GM18867 (cell line): ENCODE data around the gene CARHSP1.
"Not testable (repeated sequence)": the region's sequence is repeated elsewhere in the genome, so short reads cannot be mapped to it uniquely, and the experiment has no call there.

ENCODE experiments used
- ATAC-seq: cut with Tn5 transposase; IDR thresholded peaks from one replicate; pipeline ENCODE4 v1.9.1; 2021; ENCODE audit warnings: mild to moderate bottlenecking, moderate library complexity; ENCODE audit not compliant: unreplicated experiment

Gene CARHSP1

DNA sequence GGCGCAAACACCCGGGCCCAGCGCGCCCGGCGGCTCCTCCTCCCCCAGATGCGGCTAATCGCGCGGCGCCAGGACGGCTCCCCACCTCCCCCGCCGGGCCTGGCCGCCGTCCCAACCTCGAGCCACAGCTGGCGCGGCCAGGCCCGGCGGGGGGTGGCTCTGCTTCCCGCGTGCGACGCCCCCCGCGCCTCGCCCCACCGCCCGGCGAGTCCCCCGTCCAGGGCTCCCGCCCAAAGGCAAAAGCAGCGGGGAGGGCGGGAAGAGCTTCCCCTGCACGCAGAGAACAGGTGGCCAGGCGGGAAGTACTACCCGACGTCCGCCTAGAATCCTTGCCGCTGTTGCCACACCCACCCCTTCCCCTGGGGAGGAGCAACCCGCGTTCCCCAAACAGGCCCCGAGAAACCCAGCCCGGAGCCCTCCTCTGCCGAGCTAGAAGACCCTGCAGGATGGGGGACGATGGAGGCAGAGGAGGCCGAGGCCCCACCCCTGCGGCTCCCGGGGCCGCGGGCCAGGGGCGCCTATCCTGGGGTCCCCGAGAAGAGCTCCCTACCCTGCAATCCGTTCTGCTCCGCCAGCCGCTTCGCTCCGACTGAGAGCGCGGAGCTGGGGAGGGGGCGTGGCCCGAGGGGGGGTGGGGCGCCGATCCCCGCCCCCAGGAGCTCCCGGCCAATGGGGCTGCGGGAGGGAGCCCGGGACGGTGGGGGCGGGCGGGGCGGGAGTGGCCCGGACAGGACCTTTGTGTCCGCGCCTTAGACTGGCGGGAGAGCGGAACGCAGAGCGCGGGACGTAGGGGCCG, at the start of gene CARHSP1:
Gene CARHSP1 (minus strand): TSS at position 591 of the 796 bp plus-strand sequence. CDS start 9,678 bp downstream, outside the sequence.
- ATAC-seq: peak; percentile 68

DNA sequence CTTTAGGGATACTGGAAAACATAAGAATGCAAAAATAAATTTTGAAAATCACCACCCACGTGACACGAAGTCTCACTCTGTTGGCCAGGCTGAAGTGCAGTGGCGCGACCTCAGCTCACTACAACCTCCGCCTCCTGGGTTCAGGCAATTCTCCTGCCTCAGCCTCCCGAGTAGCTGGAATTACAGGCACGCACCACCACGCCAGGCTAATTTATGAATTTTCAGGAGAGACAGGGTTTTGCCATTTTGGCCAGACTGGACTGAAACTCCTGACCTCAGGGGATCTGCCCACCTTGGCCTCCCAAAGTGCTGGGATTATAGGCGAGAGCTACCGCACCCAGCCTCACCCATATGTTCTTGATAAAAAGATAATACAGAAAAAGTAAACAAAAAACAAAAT, 48.5 kb upstream of the CARHSP1 start:
- not testable (repeated sequence) for ATAC-seq

DNA sequence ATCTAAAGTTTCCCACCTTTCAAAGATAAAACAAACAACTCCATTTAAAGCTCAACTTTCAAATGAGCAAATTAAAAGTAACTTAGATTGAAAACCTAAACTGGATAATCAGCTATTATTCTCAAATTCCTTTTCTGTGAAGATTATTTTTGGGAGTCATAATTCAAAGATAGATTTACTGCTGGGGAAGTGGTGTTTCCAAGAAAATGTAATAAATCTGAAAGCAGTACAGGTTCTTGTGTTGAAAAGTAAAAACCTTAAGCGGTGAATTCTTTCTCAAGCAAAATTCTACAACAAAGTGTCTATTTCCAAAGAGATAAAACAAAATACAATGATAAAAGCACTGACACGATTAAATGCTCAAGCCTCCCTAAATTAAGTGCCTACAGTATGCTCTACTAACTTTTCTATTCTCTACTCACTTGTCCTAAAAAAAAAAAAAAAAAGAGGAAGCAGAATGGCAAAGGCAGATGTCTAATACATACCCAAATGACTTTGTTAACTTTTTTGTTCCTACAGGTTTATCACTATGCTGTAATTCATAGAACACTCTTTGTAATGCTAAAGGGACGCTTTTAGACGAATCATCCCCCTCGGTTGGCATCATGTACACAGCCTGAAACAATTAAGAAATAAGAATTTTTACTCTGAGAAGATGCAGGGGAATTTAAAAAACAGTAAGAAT, 47.9 kb upstream of the CARHSP1 start:
- no peak for ATAC-seq

DNA sequence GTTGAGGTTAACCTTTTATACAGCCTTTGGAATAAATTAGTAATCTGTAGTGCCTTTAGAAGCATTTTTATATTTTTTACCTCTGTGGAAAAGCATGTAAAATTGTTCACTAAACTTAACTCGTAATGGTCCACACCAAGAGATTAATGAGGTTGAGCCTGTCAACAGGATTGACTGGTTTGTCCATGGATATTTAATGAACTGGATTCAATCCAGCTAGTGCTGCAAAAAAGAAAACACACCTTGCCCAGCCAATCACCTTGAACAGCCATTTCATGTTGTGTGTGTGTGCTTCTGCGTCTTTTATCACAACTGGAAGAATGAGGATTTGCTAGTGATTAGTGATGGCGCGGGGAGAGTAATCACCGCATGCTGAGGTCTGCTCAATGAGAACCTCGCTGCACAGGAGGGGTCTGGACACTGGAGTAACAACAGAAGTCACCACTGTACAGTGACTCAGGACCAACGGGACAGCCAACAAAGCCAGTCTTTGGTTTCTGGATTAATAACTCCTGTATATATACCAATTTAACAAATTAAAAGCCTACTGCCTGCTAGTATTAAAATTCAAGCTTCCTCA, 47.0 kb upstream of the CARHSP1 start:
- no peak for ATAC-seq

DNA sequence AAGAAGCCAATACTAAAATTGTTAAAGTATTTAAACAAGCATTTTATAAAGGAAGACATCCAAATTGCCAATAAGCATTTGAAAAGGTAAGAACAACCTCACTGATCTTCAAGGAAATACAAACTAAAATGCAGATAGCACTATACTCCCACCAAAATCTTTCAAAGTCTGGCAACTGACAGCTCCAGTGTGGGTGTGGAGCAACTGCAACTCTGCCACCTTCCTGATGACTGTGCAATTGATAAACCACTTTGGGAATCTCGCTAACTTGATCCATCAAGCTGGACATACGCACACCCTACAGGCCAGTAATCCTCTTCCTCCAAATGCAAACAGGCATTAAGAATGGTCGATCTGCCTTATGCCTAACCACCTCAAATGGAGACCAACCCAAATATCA, 45.3 kb upstream of the CARHSP1 start:
- no peak for ATAC-seq

DNA sequence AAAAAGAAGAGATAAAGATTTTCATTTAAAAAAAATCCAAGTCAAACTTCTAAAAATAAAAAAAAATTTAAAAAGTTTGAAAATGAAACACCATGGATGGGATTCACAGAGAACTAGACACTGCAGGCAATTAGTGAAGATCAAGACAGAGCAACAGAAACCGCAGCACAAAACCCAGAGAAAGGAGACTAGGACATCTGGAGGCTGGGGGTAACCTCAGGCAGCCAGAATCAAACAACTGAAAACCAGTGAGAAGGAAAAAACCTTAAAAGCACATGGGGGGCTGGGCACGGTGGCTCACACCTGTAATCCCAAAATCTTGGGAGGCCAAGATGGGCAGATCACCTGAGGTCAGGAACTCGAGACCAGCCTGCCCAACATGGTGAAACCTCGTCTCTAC, 44.0 kb upstream of the CARHSP1 start:
- ATAC-seq: no peak

DNA sequence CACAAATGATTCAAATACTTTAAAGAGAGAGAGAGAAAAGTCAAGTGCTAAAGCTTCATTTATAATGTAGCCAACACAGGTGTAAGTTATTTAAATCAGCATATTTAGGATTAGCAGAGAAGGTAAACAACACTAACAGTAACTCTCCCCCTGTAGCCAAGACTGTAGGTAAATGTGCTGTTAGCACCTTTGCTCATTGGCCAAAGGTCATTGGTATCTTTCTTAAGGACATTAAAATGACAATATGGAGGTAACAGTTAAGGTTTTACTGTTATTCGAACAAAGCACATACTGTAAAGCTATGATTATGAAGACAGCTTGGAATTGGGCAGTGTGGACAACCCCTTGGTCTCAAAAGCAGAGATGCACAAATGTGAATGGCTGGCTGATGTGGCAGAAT, 42.0 kb upstream of the CARHSP1 start:
- no peak for ATAC-seq

DNA sequence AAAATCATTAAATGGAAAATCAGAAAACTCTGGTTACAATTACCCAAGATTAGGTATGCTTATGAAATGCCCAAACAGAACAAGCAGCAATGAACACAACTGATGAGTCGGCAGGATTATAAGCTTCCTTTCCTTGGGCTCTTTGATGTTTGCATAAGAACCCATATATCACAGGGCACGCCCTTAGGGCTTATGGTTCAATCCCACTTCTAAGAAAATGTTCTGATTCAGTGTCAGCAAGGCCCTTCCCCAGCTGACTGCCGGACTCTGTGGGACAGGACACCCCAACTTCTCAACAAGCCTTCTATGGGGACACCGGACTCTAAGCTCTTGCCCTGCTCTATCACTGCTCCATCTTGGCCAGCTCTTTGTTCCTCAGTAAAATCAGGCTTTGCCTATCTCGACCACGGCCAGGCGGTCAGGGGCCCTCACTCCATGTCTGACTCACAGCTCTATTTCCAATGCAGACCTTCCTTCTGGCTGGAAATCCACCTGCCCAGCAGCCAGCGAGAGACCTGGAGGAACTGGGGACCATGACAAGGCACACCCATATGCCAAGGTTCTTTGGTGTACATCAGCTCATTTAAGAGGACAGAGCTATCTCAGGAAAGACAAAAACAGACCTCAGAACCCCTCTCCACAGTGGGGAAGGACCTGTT, 40.1 kb upstream of the CARHSP1 start:
- no peak for ATAC-seq

DNA sequence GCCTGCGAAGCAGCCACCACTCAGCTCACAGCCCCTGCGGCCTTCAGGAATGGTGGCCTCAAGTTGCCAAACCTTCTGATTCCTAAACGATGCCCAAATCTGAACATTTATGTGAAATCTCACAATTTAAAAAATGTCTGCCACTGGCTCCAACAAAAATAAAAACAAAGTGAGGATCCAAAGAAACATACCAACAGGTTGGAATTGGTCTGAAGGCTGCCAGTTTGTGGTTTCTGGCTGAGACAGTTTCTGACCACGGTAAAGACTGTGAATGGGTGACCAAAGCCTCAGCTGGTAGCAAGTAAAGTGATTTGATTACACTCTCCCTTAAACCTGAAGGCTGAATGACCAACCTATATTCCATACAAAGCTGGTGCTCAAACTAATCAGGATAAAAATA, 38.3 kb upstream of the CARHSP1 start:
- ATAC-seq: no peak

DNA sequence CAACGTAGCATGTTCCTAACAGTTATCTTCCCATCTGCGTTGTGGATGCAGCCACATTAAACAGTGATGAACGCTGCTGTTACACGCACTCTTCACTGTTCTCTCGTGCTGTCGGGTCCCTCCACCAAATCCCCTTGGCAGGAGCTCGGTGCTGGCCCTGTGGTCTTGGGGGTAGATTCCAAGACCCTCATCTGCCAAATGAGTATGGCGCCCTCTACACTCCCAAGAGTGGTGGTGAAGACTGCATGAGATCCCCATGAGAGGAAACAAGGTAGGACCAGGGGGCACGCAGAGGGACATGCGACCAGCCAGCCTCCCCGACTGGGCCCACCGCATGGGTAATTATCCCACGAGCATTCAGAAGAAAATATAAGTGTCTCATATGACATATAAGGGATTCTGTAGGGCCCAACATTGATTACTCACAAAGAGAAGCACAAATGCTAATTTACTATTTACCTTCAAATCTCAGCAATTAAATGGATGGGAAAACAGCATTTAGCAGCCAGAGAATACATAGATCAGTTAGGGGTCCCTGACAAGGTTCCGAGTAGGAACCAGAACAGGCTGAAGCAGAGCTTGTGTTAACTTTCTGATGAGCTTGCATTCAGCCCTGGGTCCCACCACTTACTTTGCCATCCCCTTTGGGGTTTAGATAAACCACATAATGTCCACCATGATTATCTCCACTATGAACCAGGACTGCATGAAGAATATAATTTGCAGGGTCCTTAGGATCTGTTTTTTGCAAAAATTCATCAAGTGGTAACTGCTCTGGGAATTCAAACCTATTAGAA, 37.2 kb upstream of the CARHSP1 start:
- no peak for ATAC-seq

DNA sequence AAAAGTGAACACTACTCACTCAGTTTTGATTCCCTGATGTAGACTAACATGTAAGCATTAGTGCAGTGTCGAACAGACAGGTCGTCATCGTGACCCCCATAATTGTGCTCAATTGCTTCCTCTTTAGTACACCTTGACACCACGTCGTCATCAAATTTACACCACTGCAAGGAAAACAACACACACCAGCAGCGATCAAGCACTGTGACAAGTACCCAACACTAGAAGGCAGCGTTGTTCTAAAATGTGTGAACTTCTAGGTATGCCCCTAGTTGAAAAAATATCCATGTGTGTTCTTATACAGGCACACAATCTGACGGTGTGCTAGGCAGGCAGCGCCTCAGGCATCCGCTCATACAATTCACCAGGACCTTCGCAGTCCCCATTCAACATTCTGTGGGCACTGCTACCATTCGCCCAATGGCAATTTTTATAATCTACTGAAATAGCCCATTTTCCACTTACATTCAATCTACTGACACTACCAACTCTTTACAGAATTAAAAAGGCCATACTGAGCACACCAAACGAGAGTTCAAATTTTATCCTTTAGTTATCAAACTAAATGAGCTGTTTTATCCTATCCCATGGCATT, 36.5 kb upstream of the CARHSP1 start:
- no peak for ATAC-seq

DNA sequence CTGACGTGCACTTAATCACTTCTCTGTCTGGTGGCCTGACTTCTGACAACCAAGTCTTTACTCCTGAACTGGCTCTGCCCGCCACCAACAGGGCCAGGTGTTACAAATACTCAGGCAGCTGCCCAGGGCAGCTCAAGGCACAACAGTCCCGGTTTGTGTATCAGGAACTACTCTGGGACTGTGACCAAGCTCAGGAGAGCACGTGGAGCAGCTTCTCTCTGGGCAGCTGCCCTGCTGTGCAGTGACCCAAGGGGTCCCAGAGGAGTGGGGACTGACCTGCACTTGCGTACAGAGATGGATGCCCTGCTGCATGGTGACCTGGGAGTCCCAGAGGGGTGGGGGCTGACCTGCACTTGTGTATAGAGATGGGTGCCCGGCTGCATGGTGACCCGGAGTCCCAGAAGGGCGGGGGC, 35.2 kb upstream of the CARHSP1 start:
- ATAC-seq: no peak

DNA sequence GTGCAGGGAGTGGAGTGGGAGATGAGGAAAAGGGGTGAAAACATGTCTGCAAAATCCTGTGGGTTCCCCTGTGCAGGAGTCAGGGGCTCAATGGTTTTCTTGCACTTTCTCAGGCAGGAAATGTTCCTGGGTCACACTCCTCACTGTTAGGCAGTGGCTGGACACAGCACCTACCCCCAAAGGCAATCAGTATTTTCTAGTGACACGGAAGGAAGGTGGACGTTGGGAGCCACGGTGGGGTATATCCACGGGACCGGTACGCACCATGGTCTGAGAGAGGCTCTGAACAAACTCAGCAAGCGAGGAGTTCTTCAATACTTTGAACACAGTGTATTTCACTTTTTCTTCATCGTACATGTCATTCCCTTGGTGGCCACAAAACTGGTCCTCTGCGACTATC, 34.2 kb upstream of the CARHSP1 start:
- ATAC-seq: no peak

DNA sequence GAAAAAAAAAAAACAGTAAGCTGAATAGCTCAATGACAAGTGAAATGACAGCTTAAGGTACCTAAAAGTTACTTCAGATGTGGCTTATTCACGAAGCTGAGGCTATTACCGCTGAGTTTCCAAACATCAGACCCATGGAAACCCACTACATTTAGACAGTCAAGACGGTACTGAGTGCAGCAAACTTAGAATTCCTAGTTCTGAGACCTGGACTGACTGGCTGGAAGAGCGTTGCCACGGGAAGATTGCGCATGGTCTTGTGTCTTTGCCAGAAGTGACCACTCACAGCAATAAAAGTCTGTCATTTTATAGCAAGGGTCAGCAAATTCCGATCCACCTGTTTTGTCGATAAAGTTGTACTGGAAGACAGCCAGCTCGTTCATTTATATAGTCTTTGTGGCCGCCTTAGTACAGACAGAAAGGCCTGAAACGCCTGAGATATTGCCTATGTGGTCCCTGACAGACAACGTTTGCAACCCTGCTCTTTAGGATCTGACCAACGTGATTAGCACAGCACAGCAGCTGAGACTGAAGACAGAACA, 32.6 kb upstream of the CARHSP1 start:
- no peak for ATAC-seq

DNA sequence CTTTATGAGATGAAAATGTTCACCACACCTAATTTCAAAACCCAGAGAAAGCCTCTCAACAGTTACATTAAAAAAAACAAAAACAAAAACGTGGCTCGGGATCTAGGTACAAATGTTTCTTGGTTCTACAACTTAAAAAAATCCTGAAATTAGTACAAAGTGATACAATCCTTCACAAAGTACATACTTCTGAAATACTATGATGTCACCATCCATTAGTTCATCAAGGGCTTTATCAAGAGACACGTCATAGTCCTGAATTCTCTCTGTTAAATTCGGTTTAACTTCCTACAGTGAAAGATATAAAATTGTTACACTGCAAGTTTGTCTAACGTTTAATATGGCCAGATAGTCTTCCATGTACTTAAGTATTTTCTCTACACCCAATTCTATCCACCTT, 31.5 kb upstream of the CARHSP1 start:
- ATAC-seq: no peak

DNA sequence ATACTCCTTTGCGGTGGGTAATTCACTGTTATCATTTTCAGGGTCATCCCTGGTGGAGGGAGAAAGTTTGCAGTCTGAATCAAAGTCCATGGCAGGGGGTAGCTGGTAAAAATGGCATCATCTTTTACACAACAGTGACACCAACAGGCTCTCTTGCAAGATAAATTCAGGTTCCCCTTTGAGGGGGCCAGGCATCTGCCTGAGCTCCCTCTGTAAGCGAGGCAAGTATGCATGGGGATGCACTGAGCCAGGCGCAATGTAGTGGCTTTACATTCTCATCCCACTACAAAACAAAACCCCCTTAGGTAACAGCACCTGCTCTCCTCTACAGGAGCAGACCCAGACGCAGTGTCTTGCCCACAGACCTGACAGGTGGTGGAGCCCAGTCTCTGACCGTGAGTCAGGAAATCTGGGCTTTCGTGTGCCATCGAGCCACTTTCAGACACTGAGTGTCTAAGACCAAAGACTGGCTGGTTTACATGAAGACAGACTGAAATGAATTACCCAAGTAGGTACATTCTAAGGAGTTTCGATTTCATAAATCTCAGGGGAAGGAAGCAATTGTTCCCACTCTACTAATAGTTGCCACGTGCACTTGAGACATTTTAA, 31.0 kb upstream of the CARHSP1 start:
- ATAC-seq: no peak

DNA sequence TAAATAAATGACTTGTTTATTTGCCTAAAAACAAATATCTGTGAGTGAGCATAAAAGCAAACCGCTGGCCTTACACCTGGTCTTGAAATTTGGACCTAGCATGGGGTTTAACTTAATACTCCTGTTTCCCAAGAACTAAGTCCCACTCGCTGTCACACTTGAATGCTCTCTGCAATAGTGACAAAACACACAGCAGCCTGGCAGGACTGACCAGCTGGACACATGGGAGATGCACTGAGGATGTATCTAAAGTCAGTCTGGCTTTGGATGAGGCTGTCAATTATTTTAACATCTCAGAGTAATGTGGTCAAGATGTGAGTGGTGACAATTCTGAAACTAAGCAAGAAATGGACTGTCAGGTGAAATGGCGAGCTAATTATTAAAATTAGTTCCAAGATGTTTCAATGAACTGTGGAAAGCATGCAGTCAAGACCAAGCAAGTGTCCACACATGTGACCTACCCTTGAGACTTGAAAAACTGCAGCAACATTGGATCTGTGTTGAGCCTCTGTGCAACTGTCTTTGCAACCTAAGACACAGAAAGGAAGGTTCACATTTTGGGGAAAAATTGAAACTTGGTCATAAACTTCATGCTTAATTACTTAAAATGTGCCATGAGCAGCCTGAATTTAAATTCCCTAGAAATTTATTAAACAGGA, 30.0 kb upstream of the CARHSP1 start:
- ATAC-seq: no peak

DNA sequence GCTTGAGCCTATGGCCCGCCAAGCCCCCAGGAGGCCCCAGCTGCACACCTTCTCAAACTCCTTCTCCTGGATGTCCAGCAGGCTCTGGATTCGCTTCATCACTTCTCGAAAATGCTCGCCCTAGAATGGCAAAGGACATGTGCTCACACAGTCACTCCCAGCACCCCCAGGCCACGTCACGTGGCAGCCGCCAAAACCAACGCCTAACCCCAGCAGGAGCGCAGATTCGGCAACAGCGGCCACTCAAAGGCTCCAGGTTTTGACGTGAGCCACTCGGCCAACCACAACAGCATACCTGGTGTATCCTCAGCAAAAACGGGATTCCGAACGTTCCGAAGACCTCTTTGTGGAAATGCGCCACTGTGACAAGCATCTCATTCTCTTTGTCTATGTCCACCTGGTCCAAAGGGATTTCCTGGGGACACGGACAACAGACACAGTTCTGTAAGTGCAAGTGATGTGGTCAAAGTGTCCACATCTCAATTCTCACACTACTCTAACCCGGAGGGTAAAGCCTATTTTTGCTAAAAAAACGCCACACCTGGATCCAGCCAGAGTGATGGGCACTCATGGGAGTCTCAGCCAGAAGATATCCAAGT, 26.0 kb upstream of the CARHSP1 start:
- no peak for ATAC-seq
